Right lobe of liver (tissue), 4 donors: Measurements from ENCODE around the gene SGO2.

Source experiments
- CTCF ChIP-seq, 4 donors: fragments of 200-600 bp in 3 of 4; fragments of 450-650 bp in 1 of 4; IDR thresholded peaks; one replicate each; pipeline versions ENCODE4 v1.5.1 to v1.8.0; 2016 to 2022; ENCODE audit warnings: antibody characterized with exemption in 4 of 4, mild to moderate bottlenecking in 2 of 4
- POLR2A ChIP-seq: fragments of 450-650 bp; IDR thresholded peaks from one replicate; pipeline ENCODE4 v1.6.1; 2017; ENCODE audit warnings: antibody characterized with exemption, mild to moderate bottlenecking
- donor health status: DM: no; HTN: no; CAD: no.
- donor health status: DM: no; HTN: no; CAD: no.
- donor health status: DM: no; HTN: yes; CAD: no.

GRCh38 chr2:200586644-200586975, 60.6 kb downstream of the SGO2 start:
- TF ChIP-seq POLR2A: no peak
- no peak for TF ChIP-seq CTCF (IDR thresholded peaks at IDR 0.05)
